NCI-H1436 (cell line): Measurements from ENCODE around the gene CD9.
"Not testable (repeated sequence)": the region's sequence is repeated elsewhere in the genome, so short reads cannot be mapped to it uniquely, and the experiment has no call there.

Experiments
- DNase-seq: peaks from one replicate; lab custom pipeline; 2025; lab: John Stamatoyannopoulos, UW

Gene CD9, protein sequence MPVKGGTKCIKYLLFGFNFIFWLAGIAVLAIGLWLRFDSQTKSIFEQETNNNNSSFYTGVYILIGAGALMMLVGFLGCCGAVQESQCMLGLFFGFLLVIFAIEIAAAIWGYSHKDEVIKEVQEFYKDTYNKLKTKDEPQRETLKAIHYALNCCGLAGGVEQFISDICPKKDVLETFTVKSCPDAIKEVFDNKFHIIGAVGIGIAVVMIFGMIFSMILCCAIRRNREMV

GRCh38 chr12:6200256-6201212 lies at the start of gene CD9:
Gene CD9 (plus strand): TSS chr12:6200400. CDS start chr12:6200500, 100 bp downstream.
- no peak for DNase-seq

DNA sequence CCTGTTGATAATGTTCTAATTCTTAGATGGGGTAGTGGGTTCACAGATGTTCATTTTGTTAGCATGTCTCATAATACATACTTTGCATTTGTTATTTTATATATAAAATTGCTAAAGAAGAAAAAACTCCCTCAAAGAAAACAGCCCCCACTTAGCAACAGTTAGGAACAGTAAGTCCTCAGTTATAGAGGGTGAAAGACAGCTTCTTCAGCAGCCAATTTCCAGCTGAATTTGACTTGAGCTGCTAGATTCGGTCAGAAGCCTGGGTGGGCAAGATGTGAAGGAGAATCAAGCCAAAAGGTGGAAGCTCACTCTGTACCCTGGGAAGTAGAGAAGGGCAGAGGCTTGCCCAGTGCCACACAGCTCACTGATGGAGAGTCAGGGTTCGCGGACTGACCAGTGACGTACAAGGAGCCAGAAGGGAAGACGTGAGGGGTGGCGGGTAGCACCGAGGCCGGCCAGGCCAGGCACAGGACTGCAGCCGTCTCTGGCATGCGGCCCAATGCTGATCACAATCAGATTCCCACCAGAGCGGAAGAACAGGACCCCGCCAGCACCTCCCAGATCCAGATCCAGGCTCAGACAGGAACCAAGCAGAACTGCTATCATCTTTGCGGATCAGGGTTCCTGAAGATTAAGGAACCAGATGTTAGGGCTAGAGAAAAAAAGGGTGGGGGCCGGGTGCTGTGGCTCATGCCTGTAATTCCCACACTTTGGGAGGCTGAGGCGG lies 45.3 kb upstream of the CD9 start:
- no peak for DNase-seq

GRCh38 chr12:6157482-6157881 lies 42.7 kb upstream of the CD9 start:
- DNase-seq, result no peak

DNA sequence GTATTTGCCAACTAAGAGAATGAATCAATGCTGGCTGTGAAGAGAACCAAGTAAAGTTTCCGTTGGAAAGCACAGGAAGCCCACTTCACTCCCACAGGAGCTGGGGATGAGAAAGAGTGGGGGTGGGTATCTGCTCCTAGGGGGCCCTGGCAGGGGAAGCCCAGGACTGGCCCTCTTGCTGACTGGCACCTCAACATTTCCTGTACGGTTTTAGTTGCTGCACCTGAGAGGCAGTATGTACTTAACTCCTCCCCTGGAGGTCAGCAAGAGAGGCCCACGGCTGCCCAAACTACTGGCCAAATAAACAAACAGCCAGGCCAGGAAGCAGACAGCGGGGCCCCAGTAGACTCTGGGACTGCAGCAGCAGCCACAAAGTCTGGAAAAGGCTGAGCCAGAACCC lies 41.9 kb upstream of the CD9 start:
- DNase-seq, result no peak

- DNase-seq, result no peak
These were observed 41.5 kb upstream of the CD9 start for GRCh38 chr12:6158749-6159148.

DNA sequence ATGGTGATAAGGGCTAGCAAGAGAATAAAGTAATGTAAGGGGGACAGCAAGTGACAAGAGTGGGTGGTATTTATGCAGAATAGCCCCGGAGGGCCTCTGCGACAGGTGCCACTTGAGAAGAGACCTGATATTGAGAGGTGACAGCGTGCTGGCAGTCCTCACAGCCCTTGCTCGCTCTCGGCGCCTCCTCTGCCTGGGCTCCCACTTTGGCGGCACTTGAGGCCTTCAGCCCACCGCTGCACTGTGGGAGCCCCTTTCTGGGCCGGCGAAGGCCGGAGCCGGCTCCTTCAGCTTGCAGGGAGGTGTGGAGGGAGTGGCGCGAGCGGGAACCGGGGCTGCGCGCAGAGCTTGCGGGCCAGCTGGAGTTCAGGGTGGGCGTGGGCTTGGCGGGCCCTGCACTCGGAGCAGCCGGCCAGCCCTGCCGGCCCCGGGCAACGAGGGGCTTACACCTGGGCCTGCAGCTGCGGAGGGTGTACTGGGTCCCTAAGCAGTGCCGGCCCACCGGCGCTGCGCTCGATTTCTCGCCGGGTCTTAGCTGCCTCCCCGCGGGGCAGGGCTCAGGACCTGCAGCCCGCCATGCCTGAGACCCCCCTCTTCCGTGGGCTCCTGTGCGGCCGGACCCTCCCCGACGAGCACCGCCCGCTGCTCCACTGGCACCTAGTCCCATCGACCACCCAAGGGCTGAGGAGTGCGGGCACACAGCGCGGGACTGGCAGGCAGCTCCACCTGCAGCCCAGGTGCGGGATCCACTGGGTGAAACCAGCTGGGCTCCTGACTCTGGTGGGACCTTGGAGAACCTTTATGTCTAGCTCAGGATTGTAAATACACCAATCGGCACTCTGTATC lies 40.8 kb upstream of the CD9 start:
- DNase-seq, result not testable (repeated sequence)

GRCh38 chr12:6160049-6160649 lies 40.1 kb upstream of the CD9 start:
- DNase-seq, result not testable (repeated sequence)

DNA sequence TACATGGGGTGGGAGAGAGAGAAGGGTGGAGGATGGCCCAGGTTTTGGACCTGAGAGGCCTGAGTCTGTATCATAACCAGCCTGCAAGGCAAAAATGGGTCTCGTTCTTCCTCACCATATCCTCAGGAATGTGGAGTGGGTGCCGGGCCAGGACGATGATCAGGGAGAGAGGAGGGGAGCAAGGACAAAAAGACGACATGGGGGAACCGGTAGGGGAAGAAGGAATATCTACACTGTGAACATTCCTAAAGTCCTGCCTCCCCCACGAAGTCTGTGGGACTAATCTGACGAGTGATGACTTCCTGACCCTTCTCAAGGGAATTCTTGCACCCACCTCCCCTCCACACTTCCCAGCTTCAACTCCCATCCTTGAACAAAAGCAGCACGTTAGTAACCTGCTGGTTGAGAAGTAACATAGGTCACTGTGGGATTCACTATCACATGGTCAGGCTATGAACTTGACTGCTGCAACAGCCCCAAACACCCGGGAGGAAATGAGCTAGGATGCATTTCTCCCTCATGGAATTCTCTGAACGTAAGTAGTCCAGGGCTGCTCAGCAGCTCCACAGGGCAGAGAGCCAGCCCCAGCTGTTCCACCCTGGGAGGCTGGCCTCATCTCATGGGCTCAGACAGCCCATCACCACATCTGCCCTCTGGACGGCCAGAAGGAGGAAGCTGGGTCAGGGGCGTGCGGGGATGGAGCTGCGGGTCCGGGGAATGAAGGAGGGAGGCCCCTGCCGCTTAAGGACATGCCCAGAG lies 38.9 kb upstream of the CD9 start:
- DNase-seq, result no peak

DNA sequence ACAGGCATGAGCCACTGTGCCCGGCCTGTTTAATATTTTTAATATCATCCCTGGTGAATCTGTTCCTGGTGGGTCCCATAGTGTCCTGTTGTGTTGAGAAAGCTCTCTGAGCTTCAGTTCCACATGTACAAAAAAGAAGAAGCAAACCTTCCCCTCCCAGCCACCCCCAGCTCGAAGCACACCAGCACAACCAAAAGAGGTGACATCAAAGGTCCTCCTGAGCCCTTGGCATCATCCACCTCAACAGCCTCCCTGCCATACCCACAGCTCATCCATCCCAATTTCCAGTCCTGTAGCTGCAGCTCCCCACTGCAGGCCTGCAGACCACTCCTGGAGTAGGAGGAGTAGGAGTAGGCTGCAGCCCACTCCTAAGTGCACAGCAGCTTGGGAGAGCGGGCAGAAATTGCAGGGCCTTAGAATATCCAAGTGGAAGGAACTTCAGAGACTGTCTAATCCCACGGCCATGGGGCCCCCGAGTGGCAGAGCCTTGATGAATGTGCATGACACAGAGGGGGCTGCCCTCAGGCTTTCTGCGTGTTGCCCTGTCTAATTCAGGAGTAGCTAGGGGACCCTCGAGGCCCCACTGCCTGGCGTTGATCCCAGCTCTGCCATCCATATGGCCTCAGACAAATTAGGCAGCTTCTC lies 36.7 kb upstream of the CD9 start:
- DNase-seq, result no peak

DNA sequence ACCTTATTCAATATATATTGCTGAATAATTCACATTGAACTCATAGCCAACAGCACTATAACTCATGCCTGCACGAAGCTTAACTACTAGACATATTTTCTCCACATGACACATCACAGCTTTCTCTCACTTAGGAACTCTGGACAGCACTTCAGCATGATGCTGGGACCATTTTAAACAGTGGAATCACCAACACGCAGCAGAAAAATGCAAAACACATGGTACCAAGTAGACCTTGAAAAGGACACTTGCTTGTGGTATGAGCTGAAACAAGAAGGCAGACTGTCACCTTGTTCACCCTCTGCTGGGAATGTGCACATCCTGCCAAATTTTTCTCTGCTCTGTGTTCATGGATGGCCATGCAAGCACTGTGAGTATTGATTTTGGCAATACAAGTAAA lies 34.8 kb upstream of the CD9 start:
- no peak for DNase-seq

GRCh38 chr12:6166808-6167207 lies 33.4 kb upstream of the CD9 start:
- DNase-seq, result no peak

GRCh38 chr12:6167327-6168280 lies 32.6 kb upstream of the CD9 start:
- no peak for DNase-seq

DNA sequence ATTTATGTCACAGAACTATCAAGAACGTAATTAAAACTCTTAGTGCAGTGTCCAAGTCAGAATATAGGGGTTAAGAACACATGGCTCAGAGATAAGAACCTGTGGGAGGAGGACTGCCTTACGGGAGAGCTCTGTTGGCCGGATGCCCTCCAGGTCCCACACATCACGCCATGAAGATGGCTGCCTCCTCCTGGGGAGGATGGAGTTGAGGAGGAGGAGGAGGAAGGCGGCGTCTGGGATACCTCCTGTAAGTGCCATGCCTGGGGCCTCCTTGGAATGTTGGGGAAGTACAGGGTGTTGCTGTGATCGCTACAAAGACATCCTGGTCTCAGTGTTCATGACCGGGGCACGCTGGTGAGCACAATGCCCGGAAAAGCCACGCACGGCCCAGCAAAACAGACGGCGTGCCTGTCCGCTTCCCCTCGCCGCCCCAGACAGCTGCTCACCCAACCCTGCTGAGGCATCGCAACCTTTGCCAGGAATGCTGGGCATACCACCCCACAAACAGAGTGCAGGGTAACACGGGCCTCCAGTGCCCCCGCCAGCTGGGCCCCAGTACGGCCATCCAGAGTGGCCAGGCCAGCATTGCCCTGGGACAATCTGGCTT lies 28.7 kb upstream of the CD9 start:
- DNase-seq, result no peak

GRCh38 chr12:6172086-6172485 lies 28.1 kb upstream of the CD9 start:
- no peak for DNase-seq

DNA sequence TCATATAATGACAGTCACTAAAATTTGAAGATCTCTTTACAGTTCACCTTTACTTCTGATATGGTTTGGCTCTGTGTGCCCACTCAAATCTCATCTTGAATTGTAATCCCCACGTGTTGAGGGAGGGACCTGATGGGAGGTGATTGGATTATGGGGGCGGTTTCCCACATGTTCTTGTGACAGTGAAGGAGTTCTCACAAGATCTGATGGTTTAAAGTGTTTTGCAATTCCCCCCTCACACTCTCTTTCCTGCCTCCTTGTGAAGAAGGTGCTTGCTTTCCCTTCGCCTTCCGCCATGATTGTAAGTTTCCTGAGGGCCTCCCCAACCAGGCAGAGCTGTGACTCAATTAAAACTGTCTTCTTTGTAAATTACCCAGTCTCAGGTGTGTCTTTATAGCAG lies 27.3 kb upstream of the CD9 start:
- no peak for DNase-seq

GRCh38 chr12:6177642-6178358 lies 22.4 kb upstream of the CD9 start:
- no peak for DNase-seq

DNA sequence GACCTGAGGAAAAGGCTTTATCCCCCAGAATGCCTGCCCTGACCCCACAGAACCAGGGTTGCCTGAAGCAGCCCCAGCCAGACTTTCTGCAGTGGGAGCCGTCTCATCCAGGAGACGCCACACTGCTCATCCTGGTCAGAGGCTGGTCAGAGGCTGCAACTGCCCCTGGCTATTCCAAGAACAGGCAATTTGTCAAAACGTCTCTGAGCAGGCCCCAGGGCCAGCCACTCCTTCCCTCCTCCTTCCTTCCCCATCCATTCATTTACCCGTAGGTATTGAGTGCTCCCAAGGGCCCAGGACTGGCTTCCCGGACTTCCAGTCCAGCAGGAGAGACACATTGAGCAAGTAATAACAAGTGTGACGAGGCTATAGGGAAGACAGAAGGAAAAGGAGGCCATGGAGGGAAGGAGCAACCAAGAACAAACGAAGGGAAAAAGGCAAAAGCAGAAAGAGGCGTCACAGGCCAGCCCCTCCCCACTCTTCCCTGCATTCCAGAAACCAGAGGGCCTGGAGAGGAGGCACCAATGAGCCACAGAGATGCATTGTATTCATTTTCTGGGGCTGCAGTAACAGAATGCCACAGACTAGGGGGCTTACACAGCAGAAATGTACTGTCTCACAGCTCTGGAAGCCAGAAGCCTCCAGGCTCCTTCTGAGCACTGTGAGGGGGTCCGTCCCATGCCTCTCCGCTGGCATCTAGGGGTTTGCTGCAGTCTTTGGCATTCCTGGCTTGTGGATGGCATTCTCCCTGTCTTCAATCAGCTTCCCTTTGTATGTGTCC lies 21.0 kb upstream of the CD9 start:
- DNase-seq, result no peak
